Calu3 (cell line): Measurements from ENCODE around the gene C11orf24. TPM values are rescaled to one million over a fixed set of nuclear protein-coding genes. Genes with fewer than 3 reads are reported as not detected.

Experiments used
- BruUV-seq: library from RNA; stranded (reverse); fragments of 400-500 nt; replicated peaks from 2 replicates; lab custom pipeline; 2021; lab: Mats Ljungman, UMichigan
- CTCF ChIA-PET: fragments of 300-600 bp; sonication (Branson Sonifier 250); formaldehyde crosslinking; loops from one replicate; lab custom pipeline; 2022; ENCODE audit warnings: antibody characterized with exemption; lab: Charles Lee
- DNase-seq: peaks from one replicate; pipeline ENCODE4 v3.0.0; 2022
- H3K27ac Mint-ChIP-seq: one replicate; pipeline ENCODE4 v1.8.0; 2022; ENCODE audit warnings: mixed read lengths; ENCODE audit not compliant: unreplicated experiment
- H3K27me3 Mint-ChIP-seq: one replicate; pipeline ENCODE4 v1.8.0; 2022; ENCODE audit warnings: mixed read lengths; ENCODE audit not compliant: unreplicated experiment
- H3K36me3 Mint-ChIP-seq: one replicate; pipeline ENCODE4 v1.8.0; 2022; ENCODE audit warnings: mild to moderate bottlenecking, moderate library complexity, mixed read lengths; ENCODE audit not compliant: insufficient read depth, unreplicated experiment
- H3K4me1 Mint-ChIP-seq: one replicate; pipeline ENCODE4 v1.8.0; 2022; ENCODE audit warnings: mild to moderate bottlenecking, low read depth, mixed read lengths; ENCODE audit not compliant: unreplicated experiment
- H3K4me3 Mint-ChIP-seq: one replicate; pipeline ENCODE4 v1.8.0; 2022; ENCODE audit warnings: mild to moderate bottlenecking, low read depth, moderate library complexity, mixed read lengths; ENCODE audit not compliant: unreplicated experiment
- H3K9me3 Mint-ChIP-seq: one replicate; pipeline ENCODE4 v1.8.0; 2022; ENCODE audit warnings: low read depth, mixed read lengths; ENCODE audit not compliant: unreplicated experiment
- intact Hi-C: fragments of 100-400 bp; cut with micrococcal nuclease; formaldehyde crosslinking; loops from one replicate; pipeline ENCODE4 v1.10.0; 2022; ENCODE audit not compliant: unreplicated experiment
- total RNA-seq: library from RNA; stranded (reverse); gene quantifications from 2 replicates; pipeline ENCODE4 v1.2.3, GENCODE V29; 2022
- TF ChIP-seq, protein P1 (sequence below): fragments of 200-600 bp; IDR thresholded peaks from one replicate; pipeline ENCODE4 v1.8.0; 2022; ENCODE audit warnings: antibody characterized with exemption; ENCODE audit not compliant: unreplicated experiment

C11orf24 gene
- total RNA-seq, 1 experiment from 2014 or later, result 52.3 TPM

DNA sequence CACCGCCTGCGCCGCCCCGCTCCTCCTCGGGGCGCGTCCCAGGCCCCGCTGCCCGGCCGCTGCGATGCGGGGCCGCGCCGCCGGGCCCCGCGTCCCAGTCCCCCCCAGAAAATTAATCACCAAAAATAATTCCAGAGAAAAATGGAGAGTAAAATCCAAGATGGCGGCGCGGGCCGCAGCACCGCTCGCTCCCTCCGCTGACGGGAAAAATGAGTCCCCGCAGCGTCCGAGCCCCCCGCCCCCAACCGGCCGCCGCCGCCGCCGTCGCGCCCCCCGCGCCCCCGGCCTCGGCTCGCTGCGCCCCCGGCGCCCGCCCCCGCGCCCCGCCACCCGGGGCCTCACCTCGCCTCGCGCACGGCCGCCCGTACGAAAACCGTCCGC, 58.6 kb downstream of the C11orf24 start, which contains the start of gene KMT5B:
Gene KMT5B, minus strand, starts transcription at position 162 of the 381 bp plus-strand sequence. CDS start 23,220 bp downstream, outside the sequence.
- Mint-ChIP-seq H3K27ac (peak within 1 kb of the TSS; percentile 94), H3K4me3 (peak within 1 kb of the TSS; percentile 91), H3K27me3 (peaks cover 12% of the 10 kb centered on the region), H3K9me3 (no peaks in the 10 kb centered on the region), H3K4me1 (peaks cover 61% of the 10 kb centered on the region), H3K36me3 (peaks cover 61% of the 10 kb centered on the region)
- no TSS peak for BruUV-seq
- intact Hi-C loops, result loop anchor here (10.0 kb wide), 1 partner anchor 82 kb away; no protein-coding TSS in a partner anchor
- CTCF ChIA-PET, result interaction anchor here (0.6 kb wide), 1 partner anchor 143 kb away, joined by 5 read pairs; no protein-coding TSS in a partner anchor
- TF ChIP-seq, protein P1, sequence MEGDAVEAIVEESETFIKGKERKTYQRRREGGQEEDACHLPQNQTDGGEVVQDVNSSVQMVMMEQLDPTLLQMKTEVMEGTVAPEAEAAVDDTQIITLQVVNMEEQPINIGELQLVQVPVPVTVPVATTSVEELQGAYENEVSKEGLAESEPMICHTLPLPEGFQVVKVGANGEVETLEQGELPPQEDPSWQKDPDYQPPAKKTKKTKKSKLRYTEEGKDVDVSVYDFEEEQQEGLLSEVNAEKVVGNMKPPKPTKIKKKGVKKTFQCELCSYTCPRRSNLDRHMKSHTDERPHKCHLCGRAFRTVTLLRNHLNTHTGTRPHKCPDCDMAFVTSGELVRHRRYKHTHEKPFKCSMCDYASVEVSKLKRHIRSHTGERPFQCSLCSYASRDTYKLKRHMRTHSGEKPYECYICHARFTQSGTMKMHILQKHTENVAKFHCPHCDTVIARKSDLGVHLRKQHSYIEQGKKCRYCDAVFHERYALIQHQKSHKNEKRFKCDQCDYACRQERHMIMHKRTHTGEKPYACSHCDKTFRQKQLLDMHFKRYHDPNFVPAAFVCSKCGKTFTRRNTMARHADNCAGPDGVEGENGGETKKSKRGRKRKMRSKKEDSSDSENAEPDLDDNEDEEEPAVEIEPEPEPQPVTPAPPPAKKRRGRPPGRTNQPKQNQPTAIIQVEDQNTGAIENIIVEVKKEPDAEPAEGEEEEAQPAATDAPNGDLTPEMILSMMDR, result no peak
- DNase-seq, result peak; percentile 69

DNA sequence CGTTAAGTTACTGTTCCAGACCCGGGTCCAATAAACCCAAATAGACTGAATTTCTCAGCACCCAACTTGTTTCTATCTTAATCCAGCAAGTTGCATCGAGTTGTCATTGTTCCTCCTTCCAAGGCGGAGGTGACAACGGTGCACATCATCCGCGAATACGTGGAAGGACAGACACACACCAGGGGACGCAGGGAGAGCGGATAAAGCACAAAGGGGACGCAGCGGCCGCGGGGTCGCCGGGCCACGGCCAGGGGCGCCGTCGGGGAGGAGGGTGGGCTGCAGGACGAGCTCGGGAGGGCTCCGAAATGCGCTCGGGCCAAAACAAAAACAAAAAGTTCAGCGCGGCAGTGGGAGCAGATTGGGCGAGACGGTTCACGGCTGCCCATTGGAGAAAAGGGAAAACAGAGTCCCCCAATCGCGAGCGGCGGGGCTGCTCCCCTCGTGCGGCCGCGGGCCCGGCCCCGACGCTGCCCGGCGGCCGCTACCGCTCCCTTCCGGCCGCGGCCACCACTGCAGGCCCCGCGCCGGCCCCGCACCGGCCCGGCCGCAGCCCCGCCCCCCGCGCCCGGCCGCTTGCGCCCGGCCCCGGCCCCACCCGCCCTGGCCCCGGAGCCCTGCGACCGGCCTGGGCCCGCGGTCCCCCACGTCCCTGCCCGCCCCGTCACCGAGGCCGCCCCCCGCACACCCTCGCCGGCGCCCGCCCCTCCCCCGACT, 59.2 kb downstream of the C11orf24 start:
- Mint-ChIP-seq H3K4me1 (peaks cover 63% of the 10 kb centered on the region), H3K4me3 (peak overlapping the region; percentile 91), H3K36me3 (peaks cover 58% of the 10 kb centered on the region), H3K27me3 (peaks cover 7% of the 10 kb centered on the region), H3K9me3 (no peaks in the 10 kb centered on the region), H3K27ac (peak overlapping the region; percentile 94)
- TF ChIP-seq, protein P1, result no peak
- no TSS peak for BruUV-seq
- CTCF ChIA-PET, result interaction anchor here (0.5 to 1.6 kb wide), 2 partner anchors 33 to 86 kb away, joined by 3 to 4 read pairs; no protein-coding TSS in a partner anchor
- peak; percentile 77 for DNase-seq
- intact Hi-C loops, result loop anchor here (10.0 kb wide), 1 partner anchor 82 kb away; no protein-coding TSS in a partner anchor

DNA sequence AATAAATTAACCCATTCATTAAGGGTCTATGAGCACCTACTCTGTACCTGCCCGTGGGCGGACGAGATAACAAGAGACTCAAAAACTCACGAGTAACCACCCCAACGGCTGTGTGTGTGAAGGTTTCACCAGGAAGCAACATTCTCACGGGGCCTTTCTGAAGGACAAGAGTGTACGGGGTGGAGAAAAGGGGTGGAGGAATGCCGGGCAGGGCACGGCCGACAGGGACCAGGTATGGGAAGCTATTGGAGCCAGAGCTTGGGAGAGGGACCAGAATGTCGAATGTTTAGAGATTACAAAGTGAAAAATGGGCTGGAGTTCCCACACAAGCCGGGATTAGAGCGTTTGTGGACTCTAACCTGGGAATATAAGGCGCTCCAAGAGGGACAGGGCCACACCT, 60.2 kb downstream of the C11orf24 start:
- no TSS peak for BruUV-seq
- Mint-ChIP-seq H3K27me3 (no peaks in the 10 kb centered on the region), H3K4me3 (peak overlapping the region; percentile 91), H3K36me3 (peaks cover 55% of the 10 kb centered on the region), H3K4me1 (peaks cover 66% of the 10 kb centered on the region), H3K9me3 (no peaks in the 10 kb centered on the region), H3K27ac (peak overlapping the region; percentile 94)
- intact Hi-C loops, result loop anchor here (10.0 kb wide), 1 partner anchor 83 kb away; no protein-coding TSS in a partner anchor
- TF ChIP-seq, protein P1, result no peak
- peak; percentile 25 for DNase-seq
- CTCF ChIA-PET, result interaction anchor here (1.6 kb wide), 1 partner anchor 87 kb away, joined by 3 read pairs; no protein-coding TSS in a partner anchor

Other genes with a start within 250 kb of the C11orf24 start
- 163 and 166 TPM in 2 replicates for gene NDUFS8, start 241.3 kb downstream of the C11orf24 start, total RNA-seq
- 42.1 and 49.7 TPM in 2 replicates for gene TCIRG1, start 232.9 kb downstream of the C11orf24 start, total RNA-seq
- 100 and 104 TPM in 2 replicates for gene CHKA, start 150.6 kb downstream of the C11orf24 start, total RNA-seq
- 31.3 and 39.2 TPM in 2 replicates for gene KMT5B, start 58.7 kb downstream of the C11orf24 start, total RNA-seq
- gene LRP5, start 40.6 kb upstream of the C11orf24 start, total RNA-seq, result 64.8 and 82.0 TPM in 2 replicates
- 116 and 122 TPM in 2 replicates for gene PPP6R3, start 188.8 kb upstream of the C11orf24 start, total RNA-seq